ENCODE results near the gene ZNF594.

DNA sequence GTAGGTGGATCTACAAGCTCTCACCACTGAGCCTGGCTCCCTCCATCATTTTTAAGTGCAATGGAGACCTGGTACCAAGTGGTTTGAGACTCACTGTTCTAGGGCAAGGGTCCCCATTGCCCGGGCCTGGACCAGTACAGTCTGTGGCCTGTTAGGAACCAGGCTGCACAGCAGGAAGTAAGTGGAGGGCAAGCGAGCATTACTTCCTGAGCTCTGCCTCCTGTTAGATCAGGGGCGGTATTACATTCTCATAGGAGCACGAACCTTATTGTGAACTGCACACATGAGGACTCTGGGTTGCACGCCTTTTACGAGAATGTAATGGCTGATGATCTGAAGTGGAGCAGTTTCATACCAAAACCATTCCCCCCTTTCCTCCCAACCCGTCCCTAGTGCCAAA lies 6.8 kb upstream of the ZNF594 start:
- no peak for TF ChIP-seq EZH2 (IDR thresholded peaks at IDR 0.05; ENCODE audit: insufficient read depth, poor library complexity, severe bottlenecking)
- TF ChIP-seq EZH2phosphoT487 (IDR thresholded peaks at IDR 0.05; ENCODE audit: insufficient read depth, low read depth), result no peak

Data from GM23248 (cell line).